ENCODE results near the gene PPM1K. TPM values are rescaled to one million over a fixed set of nuclear protein-coding genes. Genes with fewer than 3 reads are reported as not detected.

Gene PPM1K
- total RNA-seq, 2 experiments from 2014 or later, result 58.4 to 59.3 TPM

DNA sequence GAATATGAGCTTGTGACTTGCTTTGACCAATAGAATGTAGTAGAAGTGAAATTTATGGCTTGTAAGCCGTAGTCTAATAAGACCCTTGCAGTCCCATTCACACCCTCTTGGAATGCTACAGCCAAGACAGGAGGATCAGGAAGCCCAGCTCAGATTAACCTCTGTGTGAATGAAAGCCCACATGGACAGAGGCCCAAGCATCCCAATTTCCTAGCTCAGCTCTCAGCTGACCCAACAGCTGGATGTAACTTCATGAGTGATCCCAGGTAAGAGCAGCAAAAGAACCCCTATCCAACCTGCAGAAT lies 12.8 kb upstream of the PPM1K start:
- no peak overlapping the region for H3K27ac Mint-ChIP-seq
- ATAC-seq (no peak), DNase-seq (no peak)
- no peaks in the 10 kb centered on the region for H3K9me3 Mint-ChIP-seq (ENCODE audit: insufficient read depth)
- CTCF ChIA-PET, result interaction anchor here (1.2 to 1.9 kb wide), 2 partner anchors 12 to 21 kb away, joined by 3 to 10 read pairs; partner anchors contain the start of gene PPM1K
- no peak overlapping the region for H3K4me3 Mint-ChIP-seq
- POLR2A ChIA-PET, result interaction anchor here (1.2 kb wide), 1 partner anchor 13 kb away, joined by 8 read pairs; the partner anchor contains the start of gene PPM1K
- H3K4me1 Mint-ChIP-seq (ENCODE audit: low read depth), result no peaks in the 10 kb centered on the region
- H3K36me3 Mint-ChIP-seq (ENCODE audit: low read depth), result no peaks in the 10 kb centered on the region
- no peaks in the 10 kb centered on the region for H3K27me3 Mint-ChIP-seq (ENCODE audit: low read depth)

DNA sequence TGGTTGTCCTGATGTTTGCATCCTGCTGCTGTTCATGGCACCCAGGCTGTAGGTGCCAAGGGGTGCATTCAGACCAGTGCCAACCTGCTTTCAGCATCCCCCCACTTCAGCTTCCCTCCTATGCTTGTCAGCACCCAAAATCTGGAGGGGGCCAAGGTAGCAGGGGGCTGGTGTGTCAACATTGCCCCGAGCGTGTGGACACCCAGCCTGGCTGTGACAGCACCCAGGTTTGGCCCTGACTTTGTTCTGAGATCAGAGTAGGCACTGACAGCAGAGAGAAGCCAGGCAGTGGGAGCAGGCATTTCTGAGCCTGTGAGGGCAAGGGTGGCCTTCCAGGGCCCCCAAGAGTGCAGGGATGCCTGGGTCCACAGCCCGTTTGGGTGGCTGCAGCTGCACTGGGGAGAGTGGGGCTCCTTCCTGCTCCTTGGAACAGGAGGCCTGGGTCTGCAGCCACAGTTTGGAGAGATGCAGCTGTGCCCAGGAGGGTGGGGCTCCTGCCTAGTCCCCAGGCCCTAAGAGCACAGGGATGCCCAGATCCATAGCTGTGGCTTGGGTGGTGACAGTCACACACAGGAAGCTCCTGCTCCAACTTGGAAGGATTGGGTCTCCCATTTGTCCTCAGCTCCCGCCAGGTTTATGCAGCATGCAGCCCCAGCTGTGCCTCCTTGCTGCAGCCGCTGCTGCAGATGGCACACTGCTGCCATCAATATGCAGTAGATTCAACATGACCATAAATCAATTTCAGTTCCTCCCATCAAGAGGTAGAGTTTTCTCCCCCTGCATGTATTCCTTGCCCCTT lies 12.3 kb upstream of the PPM1K start:
- no peak for DNase-seq
- ChIA-PET POLR2A (interaction anchor here (1.2 kb wide), 1 partner anchor 13 kb away, joined by 8 read pairs; the partner anchor contains the start of gene PPM1K), CTCF (interaction anchor here (1.1 to 1.9 kb wide), 3 partner anchors 12 to 22 kb away, joined by 3 to 10 read pairs (median 3); partner anchors contain the start of gene PPM1K)
- Mint-ChIP-seq H3K27ac (no peak overlapping the region), H3K36me3 (ENCODE audit: low read depth) (no peaks in the 10 kb centered on the region), H3K9me3 (ENCODE audit: insufficient read depth) (no peaks in the 10 kb centered on the region), H3K27me3 (ENCODE audit: low read depth) (no peaks in the 10 kb centered on the region), H3K4me3 (no peak overlapping the region), H3K4me1 (ENCODE audit: low read depth) (no peaks in the 10 kb centered on the region)
- ATAC-seq, result no peak

DNA sequence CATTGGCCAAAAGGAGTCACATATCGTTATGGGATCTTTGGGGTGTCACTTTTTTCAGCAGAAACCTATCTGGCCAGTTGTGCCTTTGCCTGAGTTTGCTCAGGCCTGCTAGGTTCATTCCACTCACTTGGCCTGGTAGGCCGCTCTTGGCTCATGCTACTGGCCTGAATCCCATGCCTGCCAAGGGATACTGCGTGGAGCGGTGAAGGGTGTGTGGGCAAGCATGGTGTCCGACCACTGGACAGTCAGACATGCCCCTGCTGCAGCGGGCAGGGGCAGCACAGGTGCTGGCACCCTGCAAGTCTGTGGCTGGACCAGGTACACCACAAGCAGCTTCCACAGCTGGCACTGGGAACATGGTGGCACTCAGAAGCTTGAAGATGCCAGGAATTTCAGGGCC lies 11.3 kb upstream of the PPM1K start:
- ATAC-seq (no peak), DNase-seq (no peak)
- no peaks in the 10 kb centered on the region for H3K36me3 Mint-ChIP-seq (ENCODE audit: low read depth)
- H3K27me3 Mint-ChIP-seq (ENCODE audit: low read depth), result no peaks in the 10 kb centered on the region
- ChIA-PET CTCF (interaction anchor here (1.1 kb wide), 1 partner anchor 11 kb away, joined by 3 read pairs; the partner anchor contains the start of gene PPM1K), POLR2A (no interaction called here)
- no peak overlapping the region for H3K27ac Mint-ChIP-seq
- H3K4me1 Mint-ChIP-seq (ENCODE audit: low read depth), result no peaks in the 10 kb centered on the region
- H3K4me3 Mint-ChIP-seq, result no peak overlapping the region
- H3K9me3 Mint-ChIP-seq (ENCODE audit: insufficient read depth), result no peaks in the 10 kb centered on the region

DNA sequence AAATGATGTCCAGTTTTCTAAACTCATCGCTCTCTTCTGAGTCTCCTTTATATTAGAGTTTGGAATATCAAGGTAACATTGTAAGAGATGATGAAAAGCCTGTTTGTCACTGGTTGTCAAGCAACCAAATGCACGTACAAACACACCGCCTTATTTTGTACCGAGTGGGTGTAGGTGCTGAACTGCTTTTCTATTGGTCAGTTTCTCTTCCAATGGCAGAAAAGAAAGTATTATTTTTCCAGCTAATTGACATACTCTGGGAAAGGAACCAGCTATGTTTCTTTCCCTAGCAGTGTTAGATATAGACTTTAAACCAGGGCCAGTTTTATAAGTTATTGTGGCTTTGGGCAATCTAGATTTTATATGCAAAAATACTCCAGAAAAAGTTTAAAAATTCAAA lies 6.6 kb upstream of the PPM1K start:
- DNase-seq (no peak), ATAC-seq (no peak)
- Mint-ChIP-seq H3K4me3 (no peak overlapping the region), H3K27me3 (ENCODE audit: low read depth) (no peaks in the 10 kb centered on the region), H3K36me3 (ENCODE audit: low read depth) (no peaks in the 10 kb centered on the region), H3K4me1 (ENCODE audit: low read depth) (peaks cover 10% of the 10 kb centered on the region), H3K27ac (no peak overlapping the region), H3K9me3 (ENCODE audit: insufficient read depth) (no peaks in the 10 kb centered on the region)
- POLR2A ChIA-PET, result no interaction called here
- CTCF ChIA-PET, result interaction anchor here (0.9 kb wide), 1 partner anchor 10 kb away, joined by 3 read pairs; no protein-coding TSS in a partner anchor

- H3K36me3 Mint-ChIP-seq (ENCODE audit: low read depth), result peaks cover 15% of the 10 kb centered on the region
- H3K4me1 Mint-ChIP-seq (ENCODE audit: low read depth), result peaks cover 28% of the 10 kb centered on the region
- POLR2A ChIA-PET, result interaction anchor here (1.4 to 1.8 kb wide), 2 partner anchors 34 to 92 kb away, joined by 5 to 7 read pairs; partner anchors contain the start of gene HERC6
- DNase-seq (no peak), ATAC-seq (no peak)
- H3K9me3 Mint-ChIP-seq (ENCODE audit: insufficient read depth), result no peaks in the 10 kb centered on the region
- CTCF ChIA-PET, result interaction anchor here (0.9 to 1.4 kb wide), 2 partner anchors 33 to 229 kb away, joined by 4 to 5 read pairs; no protein-coding TSS in a partner anchor
- no peak overlapping the region for H3K27ac Mint-ChIP-seq
- no peak overlapping the region for H3K4me3 Mint-ChIP-seq
- H3K27me3 Mint-ChIP-seq (ENCODE audit: low read depth), result no peaks in the 10 kb centered on the region
Measured at GRCh38 chr4:88286897-88287296, 2.5 kb upstream of the PPM1K start.

DNA sequence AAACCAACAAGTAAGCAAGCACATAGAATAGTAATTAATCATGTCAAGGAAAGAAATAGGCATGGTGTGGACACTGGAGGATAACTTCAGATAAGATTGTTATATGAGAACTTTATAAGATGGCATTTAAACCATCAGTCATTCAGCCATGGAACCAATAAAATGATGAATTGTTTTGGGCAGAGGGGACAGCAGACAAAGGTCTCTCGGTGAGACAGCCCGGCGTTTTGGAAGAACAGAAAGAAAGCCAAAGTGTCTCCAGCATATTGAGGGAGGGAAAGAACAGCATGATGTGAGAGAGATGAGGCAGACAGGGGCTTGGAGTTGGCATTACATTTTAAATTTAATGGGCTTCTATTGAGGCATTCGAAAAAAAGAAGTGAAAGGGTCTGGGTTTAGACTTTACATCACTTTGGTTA lies 883 bp upstream of the PPM1K start:
- Mint-ChIP-seq H3K4me1 (ENCODE audit: low read depth) (peaks cover 41% of the 10 kb centered on the region), H3K27ac (peak overlapping the region; percentile 97), H3K9me3 (ENCODE audit: insufficient read depth) (no peaks in the 10 kb centered on the region), H3K4me3 (peak overlapping the region; percentile 99), H3K36me3 (ENCODE audit: low read depth) (peaks cover 27% of the 10 kb centered on the region), H3K27me3 (ENCODE audit: low read depth) (no peaks in the 10 kb centered on the region)
- ATAC-seq (no peak), DNase-seq (no peak)
- ChIA-PET POLR2A (interaction anchor here (0.6 to 5.0 kb wide), 20 partner anchors 12 to 1960 kb away, joined by 3 to 79 read pairs (median 8); partner anchors contain the start of genes HERC5, HERC6 and PYURF), CTCF (interaction anchor here (0.9 to 3.1 kb wide), 16 partner anchors 10 to 231 kb away, joined by 3 to 19 read pairs (median 4); partner anchors contain the start of gene HERC5)

DNA sequence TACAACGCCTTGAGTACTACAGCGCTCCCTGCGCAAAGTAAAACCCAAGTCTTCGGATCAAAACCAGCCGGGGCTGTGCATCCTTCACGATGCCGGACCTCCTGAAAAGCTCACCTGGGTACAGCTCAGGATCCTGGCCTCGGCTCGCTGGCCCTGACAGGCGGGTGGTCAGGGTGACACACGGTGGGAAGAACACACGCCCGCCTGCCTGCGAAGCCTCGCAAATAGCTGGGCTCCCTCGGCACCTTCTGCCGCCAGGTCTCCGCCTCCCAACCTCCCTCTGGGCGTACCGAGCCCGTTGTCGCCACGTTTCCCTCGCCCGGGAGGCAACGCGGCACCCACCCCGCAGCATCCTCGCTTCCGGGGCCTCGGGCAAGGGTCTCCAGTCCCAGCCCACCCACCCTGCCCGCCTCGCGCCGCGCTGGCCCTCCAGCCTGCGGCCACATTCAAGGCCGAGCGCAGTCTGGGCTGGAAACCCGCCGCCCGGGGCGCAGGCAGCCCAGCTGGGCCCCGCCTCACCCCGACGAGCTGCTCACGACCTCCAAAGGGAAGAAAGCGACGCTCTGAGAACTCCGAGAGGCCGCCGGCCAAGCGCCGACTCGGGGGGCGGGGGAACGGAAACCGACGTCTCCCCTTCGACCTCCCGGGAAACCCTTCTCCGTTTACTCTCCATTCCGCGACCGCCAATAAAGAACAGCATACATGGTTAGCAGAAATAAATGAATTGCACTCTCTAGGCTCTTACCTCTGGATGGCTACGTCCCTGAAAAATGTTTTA lies 511 bp downstream of the PPM1K start:
- ChIA-PET POLR2A (interaction anchor here (0.6 to 5.0 kb wide), 31 partner anchors 8 to 329 kb away, joined by 3 to 79 read pairs (median 4); partner anchors contain the start of genes HERC5, HERC6 and PYURF), CTCF (interaction anchor here (0.9 to 3.1 kb wide), 20 partner anchors 11 to 1361 kb away, joined by 3 to 19 read pairs (median 4); partner anchors contain the start of genes HERC5 and HERC6)
- Mint-ChIP-seq H3K27ac (peak overlapping the region; percentile 97), H3K36me3 (ENCODE audit: low read depth) (peaks cover 35% of the 10 kb centered on the region), H3K27me3 (ENCODE audit: low read depth) (no peaks in the 10 kb centered on the region), H3K9me3 (ENCODE audit: insufficient read depth) (no peaks in the 10 kb centered on the region), H3K4me3 (peak overlapping the region; percentile 99), H3K4me1 (ENCODE audit: low read depth) (peaks cover 49% of the 10 kb centered on the region)
- DNase-seq (peak; percentile 80), ATAC-seq (peak; percentile 48)

GRCh38 chr4:88280228-88280795 lies 4.0 kb downstream of the PPM1K start:
- DNase-seq (no peak), ATAC-seq (no peak)
- H3K27ac Mint-ChIP-seq, result peak overlapping the region; percentile 30
- no peaks in the 10 kb centered on the region for H3K9me3 Mint-ChIP-seq (ENCODE audit: insufficient read depth)
- H3K36me3 Mint-ChIP-seq (ENCODE audit: low read depth), result peaks cover 63% of the 10 kb centered on the region
- peaks cover 58% of the 10 kb centered on the region for H3K4me1 Mint-ChIP-seq (ENCODE audit: low read depth)
- no peaks in the 10 kb centered on the region for H3K27me3 Mint-ChIP-seq (ENCODE audit: low read depth)
- H3K4me3 Mint-ChIP-seq, result no peak overlapping the region
- CTCF ChIA-PET, result interaction anchor here (1.5 kb wide), 1 partner anchor 89 kb away, joined by 3 read pairs; no protein-coding TSS in a partner anchor
- POLR2A ChIA-PET, result no interaction called here

DNA sequence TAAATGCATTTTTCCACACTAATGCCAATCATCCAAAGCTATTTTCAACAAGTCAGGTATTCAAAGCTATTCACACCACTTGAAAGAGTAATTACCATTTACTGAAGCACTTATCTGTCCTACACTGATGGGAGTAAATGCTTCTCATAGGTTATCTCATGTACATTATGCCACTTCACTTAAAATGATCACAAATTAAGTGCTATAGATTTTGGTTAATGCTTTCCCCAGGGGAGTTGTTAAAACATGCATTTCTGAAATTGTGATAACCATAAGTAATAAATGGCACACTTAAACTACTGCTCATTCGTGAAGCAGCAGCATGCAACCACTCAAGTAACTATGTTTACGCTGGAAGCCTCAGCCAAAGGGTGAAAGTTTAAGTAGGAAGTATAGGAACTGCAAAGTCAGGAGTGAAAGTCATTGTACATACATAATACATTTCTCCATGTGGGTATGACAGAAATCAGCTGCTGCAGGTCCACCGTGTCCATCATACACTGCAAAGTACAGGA lies 6.6 kb downstream of the PPM1K start:
- ATAC-seq (no peak), DNase-seq (no peak)
- Mint-ChIP-seq H3K9me3 (ENCODE audit: insufficient read depth) (no peaks in the 10 kb centered on the region), H3K4me3 (no peak overlapping the region), H3K36me3 (ENCODE audit: low read depth) (peaks cover 65% of the 10 kb centered on the region), H3K27ac (no peak overlapping the region), H3K27me3 (ENCODE audit: low read depth) (no peaks in the 10 kb centered on the region), H3K4me1 (ENCODE audit: low read depth) (peaks cover 52% of the 10 kb centered on the region)
- CTCF ChIA-PET, result interaction anchor here (0.9 kb wide), 1 partner anchor 237 kb away, joined by 4 read pairs; no protein-coding TSS in a partner anchor
- POLR2A ChIA-PET, result interaction anchor here (0.6 to 1.2 kb wide), 2 partner anchors 59 to 212 kb away, joined by 3 read pairs; no protein-coding TSS in a partner anchor

- DNase-seq (no peak), ATAC-seq (no peak)
- Mint-ChIP-seq H3K27ac (peak overlapping the region; percentile 8), H3K4me3 (no peak overlapping the region), H3K36me3 (ENCODE audit: low read depth) (peaks cover 62% of the 10 kb centered on the region), H3K27me3 (ENCODE audit: low read depth) (no peaks in the 10 kb centered on the region), H3K9me3 (ENCODE audit: insufficient read depth) (no peaks in the 10 kb centered on the region), H3K4me1 (ENCODE audit: low read depth) (peaks cover 46% of the 10 kb centered on the region)
- ChIA-PET POLR2A (interaction anchor here (0.6 to 0.7 kb wide), 2 partner anchors 58 to 235 kb away, joined by 3 read pairs; no protein-coding TSS in a partner anchor), CTCF (no interaction called here)
Measured at GRCh38 chr4:88276952-88277710, 7.2 kb downstream of the PPM1K start.
